ENCODE measurements around the gene SMCO3.

SMCO3 gene

DNA sequence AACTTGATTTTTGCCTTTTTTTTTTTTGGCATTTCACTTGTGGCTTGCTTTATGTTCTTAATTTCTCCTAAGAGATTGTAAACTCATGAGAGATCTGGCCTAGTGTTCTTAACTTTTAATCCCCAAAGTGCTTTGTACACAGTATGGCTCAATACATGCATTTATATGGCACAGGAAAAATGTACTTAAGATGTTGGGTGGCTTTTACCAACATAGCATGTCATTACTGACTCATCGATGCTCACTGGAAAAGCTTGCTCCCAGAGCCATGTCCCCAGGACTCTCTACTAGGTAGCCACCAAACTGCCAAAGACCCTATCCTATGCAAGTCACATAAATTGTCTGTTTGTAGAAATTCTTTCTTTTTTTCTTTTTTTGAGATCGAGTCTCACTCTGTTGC, 13.1 kb upstream of the SMCO3 start:
- no peak for DNase-seq

DNA sequence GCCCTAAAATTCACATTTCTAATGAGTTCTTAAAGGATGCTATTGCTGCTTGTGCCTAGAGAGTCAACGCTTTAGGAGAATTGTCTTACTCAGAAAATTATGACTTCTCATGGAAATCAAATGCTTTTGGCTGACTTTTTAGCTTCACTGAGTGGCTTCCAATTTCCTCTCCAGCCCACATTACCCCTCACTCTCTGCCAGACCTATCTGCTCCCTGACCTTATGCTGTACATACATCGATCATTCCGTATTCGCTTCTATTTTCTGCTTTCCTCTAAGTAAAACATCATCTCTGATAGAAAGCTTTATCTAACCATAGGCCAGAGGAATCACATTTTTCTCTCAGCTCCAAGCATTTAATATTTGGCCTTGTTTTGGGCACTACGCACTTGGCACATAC, 12.5 kb upstream of the SMCO3 start:
- DNase-seq: no peak

DNA sequence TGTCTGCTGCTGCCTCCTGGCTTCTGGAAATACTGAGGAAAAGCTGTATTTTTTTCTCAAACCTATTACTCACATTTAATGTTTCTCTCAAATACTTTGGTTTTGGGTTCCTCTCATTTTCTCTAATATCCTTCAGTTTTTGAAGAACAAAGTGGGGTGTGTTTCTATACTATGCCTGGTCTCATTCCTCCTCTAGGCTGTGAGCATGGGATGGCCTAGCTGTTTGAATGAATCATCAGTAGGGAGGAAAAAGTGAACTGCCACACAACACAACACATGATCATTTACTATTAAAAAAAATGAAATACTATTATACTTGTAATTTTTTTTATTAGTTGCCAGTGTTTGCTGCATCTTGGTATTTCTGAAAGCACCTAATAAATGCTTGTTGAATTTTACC, 11.3 kb upstream of the SMCO3 start:
- DNase-seq: no peak

DNA sequence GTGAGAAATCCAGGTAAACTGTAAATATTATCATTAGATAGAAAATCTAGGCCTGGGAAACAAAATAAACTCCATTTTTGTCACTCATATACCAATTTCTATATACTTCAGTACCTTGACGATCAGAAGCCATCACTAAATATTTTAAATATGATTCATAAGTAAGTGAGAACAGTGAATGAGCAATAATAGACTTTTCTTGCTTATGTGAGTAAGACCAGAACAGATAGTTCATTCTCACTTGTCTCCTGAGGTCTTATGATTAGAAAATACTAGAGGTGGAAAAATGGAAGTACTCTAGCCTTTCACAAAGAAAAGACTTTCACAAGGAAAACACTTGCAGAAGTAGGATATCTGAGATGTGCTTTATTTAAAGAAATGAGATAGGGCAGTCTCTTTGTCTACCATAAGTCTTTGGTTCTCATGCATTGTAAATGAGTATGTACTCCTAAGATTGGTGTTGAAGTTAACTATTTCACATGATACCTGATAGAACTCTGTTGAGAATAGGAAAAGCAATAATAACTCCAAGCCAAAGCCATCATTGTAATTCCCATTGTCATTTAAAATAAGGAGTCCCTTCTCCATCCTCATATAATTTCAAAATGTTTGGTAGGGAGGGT, 10.1 kb upstream of the SMCO3 start:
- no peak for DNase-seq

DNA sequence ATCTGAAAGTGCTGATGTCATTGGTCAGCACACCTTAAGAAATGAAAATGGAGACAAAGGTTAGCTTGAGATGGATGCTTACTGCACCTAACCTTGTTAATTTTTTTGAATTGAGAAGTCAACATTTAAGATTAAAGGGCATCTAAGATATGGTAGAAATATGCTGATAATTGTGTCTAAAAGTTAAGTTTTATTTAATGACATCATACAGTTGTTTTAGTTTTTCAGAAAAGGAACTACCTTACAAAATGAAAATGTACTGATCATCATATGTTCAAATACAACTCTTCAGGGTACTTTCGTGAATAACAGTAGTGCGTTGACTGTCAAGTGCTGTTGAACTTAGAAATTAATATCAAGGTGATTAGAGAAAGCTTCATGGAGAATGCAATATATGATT, 2.5 kb downstream of the SMCO3 start:
- no peak for DNase-seq

- no peak for DNase-seq
These were observed 3.0 kb downstream of the SMCO3 start for GRCh38 chr12:14810953-14811483.

GRCh38 chr12:14810167-14810952, 3.6 kb downstream of the SMCO3 start:
- no peak for DNase-seq

DNA sequence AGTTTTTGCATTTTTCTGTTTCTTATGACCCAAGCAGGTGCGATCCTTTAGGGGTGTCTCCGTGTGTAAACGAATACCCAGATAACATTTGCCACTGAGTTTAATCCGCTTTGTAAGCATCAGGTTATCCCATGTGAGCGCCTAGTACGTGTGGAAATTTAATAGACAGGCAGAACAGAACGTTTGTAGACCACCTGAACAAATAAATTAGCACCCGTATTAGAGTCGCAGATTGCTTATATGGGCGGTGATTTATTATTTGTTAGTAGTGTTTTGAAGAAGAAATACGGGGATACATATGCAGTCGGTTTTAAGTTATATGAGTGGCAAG, 10.2 kb downstream of the SMCO3 start:
- DNase-seq: no peak

DNA sequence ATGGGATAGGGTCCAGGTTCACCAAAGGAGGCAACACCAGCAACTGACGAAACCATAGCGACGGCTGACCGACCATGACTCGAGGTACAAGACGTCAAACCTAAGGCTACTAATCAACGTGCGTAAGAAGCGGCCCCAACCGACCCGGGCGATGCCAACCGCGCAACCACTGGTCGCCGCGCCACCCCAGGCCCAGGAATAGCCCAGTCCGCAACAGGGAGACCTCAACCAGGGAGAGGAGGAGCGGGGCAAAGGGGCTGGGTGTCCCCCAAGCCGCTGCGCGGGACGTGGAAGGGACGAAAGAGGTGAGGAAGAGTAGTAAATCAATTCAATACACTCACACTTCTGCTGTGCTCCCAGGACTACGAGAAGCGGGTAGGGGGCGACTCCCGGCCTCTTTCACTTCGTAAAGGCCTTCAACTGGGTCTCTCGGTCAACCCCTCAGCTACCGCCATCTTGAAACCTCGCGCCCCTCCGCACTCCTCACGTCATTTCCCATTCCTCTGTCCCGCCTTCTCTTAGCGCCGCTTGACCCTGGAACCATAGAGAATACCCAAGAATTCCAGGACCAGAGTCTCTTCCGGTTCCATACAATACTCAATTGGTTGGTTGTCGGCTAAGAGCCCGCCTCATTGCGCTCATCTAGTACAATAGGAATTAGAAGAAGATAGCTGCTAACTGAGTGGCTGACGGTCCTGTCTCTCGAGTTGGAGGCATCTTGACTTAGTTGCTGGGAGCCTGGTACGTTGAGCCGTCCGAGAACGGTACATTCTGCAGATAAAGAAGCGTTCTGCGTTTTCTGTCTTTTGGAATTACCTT, 10.8 kb downstream of the SMCO3 start, which contains the start of the genes C12orf60 and WBP11:
Gene C12orf60, plus strand, starts transcription at position 660 of the 819 bp plus-strand sequence. CDS start 19,266 bp downstream, outside the sequence.
Gene WBP11, minus strand, starts transcription at position 468 of the 819 bp plus-strand sequence. CDS start 2,095 bp downstream, outside the sequence.
- DNase-seq: peak; percentile 77

- no peak for DNase-seq
These were observed 11.3 kb downstream of the SMCO3 start for GRCh38 chr12:14802721-14803010.

- DNase-seq: no peak
These were observed 11.7 kb downstream of the SMCO3 start for GRCh38 chr12:14802247-14802646.

DNA sequence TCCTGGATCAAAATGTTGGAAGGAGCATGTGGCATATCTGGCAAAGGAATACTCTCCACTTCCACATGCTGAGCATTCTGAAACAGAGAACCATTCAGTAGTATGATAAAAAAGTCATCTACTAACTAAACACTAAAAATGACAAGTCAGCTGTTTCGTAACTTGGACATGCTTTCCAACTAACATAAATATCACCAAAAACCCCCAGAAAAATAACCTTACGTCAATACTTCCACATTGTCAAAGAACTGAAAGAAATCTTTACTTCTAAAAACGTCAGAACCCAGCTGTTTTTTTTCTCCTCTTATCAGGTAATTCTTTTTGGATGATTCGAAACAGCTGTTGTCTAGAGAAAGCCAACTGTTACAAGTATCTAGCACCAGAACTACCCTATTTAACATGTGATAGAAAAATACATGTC, 18.9 kb downstream of the SMCO3 start:
- DNase-seq: no peak

- DNase-seq: no peak
These were observed 28.4 kb downstream of the SMCO3 start for GRCh38 chr12:14785568-14785967.

GRCh38 chr12:14784471-14784870, 29.5 kb downstream of the SMCO3 start:
- no peak for DNase-seq

DNA sequence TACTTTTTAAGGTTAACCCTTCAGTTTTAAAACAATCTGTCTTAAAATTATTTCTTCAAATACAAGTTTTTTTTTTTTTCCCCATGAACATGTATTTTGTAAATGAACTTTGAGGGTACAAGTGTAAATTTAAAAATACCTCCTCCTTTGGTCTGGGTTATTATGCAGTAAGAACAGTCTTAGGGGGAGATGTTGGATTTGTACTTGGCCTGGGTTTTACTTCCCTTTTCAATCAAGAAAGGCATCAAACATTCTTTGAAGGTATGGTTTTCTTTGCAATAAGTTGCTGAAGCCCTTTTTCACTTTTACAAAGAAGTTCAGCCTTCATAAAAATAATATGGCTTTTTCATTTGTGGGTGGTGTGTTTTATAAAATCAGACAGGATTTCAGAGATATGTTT, 31.2 kb downstream of the SMCO3 start:
- no peak for DNase-seq

DNA sequence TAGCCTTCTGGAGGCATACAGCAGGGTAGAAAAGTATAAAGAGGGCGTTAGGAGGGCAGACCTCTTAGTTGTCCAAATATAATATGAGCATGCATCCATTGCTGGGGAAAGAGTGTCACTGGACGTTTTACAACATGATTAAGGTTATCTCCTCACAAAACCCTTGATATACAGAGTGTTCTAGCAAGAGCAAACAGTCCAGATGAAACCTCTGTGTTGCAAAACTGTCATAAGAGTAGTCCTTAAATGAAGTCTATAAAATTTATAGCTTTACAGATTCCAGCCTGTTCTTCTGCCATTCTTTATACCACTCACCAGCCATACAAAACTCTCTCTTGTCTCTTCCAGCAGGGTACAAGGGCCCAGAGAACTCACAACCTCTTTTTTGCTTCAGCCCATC, 32.4 kb downstream of the SMCO3 start:
- no peak for DNase-seq

- no peak for DNase-seq
These were observed 33.1 kb downstream of the SMCO3 start for GRCh38 chr12:14780859-14781258.

- DNase-seq: no peak
These were observed 34.1 kb downstream of the SMCO3 start for GRCh38 chr12:14779834-14780233.

DNA sequence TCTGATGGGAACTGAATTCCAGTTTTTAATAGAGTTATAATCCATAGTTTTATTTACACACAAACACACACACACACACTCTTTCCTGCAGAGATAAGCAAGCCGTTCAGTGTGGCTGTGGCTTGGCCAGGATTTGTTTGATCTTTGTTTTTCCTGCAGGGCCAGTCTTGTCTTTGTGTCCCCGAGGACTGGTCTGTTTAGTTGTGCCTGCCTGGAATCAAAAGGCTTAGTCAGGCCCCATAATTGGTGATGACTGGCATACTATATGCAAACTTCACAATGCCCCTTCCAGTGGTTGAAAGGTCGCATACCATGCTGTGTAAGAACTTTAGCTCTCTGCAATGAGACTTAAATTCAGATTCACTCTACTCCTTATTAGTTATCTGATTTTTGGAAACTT, 36.7 kb downstream of the SMCO3 start:
- DNase-seq: no peak

DNA sequence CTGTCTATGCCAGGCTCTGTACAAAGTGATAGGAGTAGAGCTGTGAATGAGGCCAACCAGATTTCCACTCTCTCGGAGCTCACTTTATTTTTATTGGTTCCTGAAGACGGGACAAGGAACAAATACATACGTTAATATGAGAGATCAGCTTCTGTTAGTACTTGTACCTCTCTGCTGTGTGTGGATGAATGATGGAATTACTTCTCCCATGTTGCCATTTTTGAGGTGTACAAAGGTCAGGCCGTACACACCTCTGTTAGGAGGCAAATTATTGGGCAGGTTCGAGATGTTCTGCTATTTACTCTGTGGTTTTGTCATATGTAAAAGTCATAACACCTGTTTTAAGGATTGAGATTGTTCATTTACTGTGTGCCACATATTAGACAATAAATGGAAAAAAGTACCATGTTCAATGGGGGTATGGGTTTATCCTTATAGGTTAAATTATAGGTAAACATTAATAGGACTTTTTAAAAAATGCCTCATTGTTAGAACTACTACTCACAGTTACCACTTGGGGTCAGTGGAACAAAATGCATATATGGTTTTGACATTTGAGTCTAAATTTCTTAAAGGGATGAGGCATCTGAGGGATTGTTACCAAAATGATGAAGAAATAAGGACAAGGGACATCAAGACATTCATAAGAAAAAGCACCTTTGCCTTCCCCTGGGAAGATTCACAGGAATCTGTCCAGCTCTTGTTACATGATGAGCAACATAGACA, 37.6 kb downstream of the SMCO3 start:
- DNase-seq: no peak

DNA sequence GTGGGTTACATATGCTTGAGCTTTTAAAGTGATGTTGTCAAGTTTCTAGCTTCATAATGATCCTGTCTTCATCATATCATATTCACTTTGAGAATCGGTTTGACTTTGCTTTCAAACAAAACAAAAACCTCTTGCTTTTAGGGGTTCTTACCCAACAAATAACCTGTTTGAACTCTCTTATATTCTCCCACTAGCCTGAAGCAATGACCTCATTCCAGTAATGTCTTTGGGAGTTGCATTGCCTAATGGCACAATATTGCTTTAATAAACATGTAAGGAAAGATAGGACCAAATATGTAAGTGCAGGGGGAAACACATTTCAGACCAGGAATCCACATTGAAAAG, 38.4 kb downstream of the SMCO3 start:
- DNase-seq: no peak

GRCh38 chr12:14774906-14775635, 38.9 kb downstream of the SMCO3 start:
- DNase-seq: peak; percentile 10
